Measurements from ENCODE around the gene CLEC5A.
"Not testable (repeated sequence)": the region's sequence is repeated elsewhere in the genome, so short reads cannot be mapped to it uniquely, and the experiment has no call there.

Gene CLEC5A

DNA sequence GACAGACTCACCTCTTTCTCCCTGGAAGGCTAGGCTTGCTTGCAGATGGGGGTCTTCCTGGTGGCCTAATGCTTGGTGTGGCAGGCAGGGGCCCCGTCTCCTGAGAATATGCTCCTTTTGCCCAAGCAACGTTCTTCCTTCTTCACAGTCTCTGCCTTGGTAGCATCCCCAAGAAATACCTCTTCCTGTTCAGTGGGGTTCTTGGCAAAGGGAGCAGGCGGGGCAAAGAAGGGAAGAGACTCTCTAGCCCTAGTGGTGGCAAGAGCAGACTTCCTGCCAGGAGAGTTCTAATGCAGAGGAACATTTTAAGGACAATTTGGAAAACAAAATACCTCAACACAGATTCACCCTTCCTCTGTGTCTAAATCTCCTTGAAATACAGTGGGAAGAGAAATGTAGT, at the start of gene CLEC5A:
CLEC5A (minus strand) TSS at position 179 of the 400 bp plus-strand sequence. CDS start 682 bp downstream, outside the sequence.
- no peak for DNase-seq (ENCODE audit: low read depth in 3 of 3)

DNA sequence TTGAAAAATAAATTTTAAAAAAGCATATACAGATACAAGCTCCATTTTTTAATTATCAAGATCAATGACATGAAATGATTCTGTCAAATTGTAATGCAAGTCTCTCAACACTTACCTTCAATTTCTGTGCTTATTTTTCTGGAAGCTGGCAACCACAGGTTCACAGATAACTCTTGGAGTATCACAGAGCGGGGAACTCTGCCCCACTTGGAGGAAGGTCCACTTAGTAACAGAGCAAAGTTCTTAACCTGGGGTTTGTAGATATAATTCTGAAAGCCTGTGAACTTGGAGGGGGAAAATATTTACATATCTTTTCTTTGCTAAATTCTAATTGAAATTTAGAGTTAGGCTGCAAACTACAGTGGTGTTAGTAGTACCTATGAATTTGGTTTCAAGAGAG, 46.6 kb upstream of the CLEC5A start:
- DNase-seq (ENCODE audit: low read depth in 3 of 3): no peak

DNA sequence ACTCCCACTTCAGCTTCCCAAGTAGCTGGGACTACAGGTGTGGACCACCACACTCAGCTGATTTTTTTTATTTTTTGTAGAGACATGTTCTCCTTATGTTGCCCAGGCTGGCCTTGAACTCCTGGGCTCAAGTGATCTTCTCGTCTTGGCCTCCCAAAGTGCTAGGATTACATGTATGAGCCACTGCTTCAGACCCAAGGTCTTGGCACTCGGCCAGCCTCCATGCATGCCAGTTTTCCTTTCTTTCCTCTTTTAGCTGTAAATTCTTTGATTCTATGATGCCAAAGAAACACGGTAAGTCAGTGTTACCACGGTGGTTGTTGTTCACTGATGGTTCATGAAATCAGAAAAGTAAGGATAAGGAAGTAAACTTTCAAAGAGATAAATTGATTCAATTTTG, 45.9 kb upstream of the CLEC5A start:
- DNase-seq (ENCODE audit: low read depth in 3 of 3): no peak

DNA sequence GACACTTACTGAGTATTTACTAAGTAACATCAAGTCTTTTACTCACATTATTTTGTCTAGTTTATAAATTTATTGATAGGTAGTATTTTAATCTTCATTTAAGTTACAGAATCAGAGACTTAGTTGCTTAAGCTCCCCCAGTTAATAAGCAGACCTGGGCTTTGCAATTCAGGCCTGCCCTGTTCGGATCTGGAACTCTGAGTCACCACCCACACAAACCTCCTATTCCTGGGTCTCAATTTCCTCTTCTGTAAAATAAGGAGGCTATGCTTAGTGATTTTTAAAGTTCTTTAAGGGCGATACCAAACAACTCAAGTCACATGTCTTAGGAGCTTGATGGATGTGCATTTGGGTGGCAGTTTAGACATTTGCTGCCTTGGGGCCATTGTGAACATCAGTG, 45.4 kb upstream of the CLEC5A start:
- DNase-seq (ENCODE audit: low read depth in 3 of 3): no peak

DNA sequence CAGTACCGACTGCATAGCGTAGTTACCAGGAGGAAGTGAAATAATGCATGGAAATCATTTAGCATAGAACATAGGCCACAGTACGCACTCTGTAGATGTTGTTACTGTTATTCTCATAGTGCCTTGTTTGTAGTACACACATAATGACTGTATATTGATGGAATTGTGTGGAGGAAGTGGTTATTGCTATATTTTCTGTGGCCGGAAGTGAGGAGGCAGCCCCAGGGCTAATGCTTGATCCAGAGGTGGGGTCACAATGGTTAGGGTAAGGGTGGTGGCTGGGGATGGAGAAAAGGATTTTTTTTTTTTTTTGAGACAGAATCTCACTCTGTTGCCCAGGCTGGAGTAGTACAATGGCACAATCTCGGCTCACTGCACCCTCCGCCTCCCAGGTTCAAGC, 44.4 kb upstream of the CLEC5A start:
- DNase-seq (ENCODE audit: low read depth in 3 of 3): no peak

DNA sequence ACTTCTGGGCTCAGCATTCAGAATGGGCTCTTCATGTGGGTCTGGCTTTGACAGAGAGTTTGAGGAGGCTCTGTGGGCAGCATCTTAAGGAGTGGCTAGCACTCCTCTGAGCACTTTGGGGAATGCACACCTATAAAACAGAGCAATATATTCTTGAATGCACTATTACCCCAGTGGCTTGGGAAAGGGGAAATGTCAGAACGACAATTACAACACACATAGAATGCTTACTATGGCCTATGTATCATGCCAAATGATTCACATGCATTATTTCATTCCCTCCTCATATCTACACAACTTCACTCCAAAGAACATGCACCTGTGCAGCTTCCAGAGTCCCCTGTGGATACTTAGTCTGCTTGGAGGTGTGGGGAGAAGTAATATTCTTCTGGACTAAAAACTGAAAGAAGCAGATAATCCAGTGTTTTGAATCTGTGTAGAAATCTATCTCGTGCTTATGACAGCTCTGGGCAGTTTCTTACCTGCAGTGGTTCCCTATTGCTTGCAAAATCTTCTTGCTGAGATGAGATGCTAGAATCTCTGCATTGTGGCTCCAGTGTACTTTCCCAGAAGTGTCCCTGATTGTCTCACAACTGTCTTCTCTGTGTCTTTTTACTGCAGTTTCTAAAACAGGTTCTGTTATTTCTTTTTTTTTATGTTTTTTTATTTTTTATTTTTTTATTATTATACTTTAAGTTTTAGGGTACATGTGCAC, 43.4 kb upstream of the CLEC5A start:
- no peak for DNase-seq (ENCODE audit: low read depth in 3 of 3)

DNA sequence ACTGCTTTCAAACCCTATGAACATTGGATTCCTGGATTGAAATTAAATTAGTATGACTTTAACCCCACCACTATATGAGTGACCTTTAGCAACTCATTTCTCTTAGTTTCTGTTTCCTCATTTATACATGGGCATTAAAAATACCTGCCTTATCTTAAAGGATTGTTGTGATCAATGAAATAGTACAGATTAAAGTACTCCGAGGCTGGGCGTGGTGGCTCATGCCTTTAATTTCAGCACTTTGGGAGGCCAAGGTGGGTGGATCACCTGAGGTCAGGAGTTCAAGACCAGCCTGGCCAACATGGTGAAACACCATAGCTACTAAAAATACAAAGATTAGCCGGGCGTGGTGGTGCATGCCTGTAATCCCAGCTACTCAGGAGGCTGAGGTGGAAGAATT, 41.0 kb upstream of the CLEC5A start:
- not testable (repeated sequence) for DNase-seq (ENCODE audit: low read depth in 3 of 3)

DNA sequence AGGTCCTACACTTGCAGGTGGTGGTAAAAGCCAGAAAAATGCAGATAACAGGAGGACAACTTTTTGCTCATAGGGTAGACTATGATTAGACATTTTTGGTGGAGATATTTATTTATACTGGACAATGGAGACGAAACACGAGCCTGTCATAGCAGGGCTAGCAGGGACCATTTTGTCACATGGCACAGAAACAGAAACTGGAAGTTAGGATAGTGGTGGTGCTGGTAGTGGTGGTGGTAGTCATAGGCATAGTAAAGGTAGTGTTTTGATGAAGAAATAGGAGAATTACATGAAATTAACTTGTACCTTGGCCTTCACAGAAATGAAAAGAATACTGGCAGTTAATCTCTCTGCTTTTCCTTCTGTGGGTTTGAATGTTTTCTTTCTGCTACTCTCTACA, 40.1 kb upstream of the CLEC5A start:
- DNase-seq (ENCODE audit: low read depth in 3 of 3): no peak

DNA sequence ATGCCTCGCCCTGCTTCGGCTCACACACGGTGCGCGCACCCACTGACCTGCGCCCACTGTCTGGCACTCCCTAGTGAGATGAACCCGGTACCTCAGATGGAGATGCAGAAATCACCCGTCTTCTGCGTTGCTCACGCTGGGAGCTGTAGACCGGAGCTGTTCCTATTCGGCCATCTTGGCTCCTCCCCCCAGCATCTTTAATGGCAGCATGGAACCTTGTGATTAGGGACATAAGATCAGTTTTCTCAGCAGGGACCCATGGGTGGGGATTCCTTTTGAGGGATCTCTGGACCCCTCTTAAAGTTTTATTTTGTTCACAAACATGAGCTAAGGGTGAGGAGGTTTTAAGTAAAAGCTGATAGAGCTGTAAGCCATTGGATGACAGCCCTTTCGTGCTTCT, 39.2 kb upstream of the CLEC5A start:
- DNase-seq (ENCODE audit: low read depth in 3 of 3): not testable (repeated sequence)

DNA sequence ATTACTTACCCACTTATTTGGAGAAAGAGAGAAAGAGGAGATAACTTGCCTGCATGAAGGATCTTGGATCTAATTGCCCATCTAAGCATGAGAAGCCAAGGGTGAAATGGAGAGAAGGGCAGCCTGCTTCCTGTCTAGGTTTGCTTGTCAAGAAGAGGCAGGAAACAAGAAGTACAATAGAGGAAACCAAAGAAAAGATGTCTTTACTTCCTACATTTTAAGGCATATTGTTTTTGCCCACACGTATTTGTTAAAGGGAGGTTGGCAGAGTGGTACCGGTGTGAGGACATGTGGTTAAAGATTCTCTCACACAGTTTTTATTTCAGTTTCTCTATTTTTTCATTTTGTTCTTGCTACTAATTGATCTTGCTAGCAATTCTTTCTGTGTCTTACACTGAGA, 32.8 kb upstream of the CLEC5A start:
- no peak for DNase-seq (ENCODE audit: low read depth in 3 of 3)

DNA sequence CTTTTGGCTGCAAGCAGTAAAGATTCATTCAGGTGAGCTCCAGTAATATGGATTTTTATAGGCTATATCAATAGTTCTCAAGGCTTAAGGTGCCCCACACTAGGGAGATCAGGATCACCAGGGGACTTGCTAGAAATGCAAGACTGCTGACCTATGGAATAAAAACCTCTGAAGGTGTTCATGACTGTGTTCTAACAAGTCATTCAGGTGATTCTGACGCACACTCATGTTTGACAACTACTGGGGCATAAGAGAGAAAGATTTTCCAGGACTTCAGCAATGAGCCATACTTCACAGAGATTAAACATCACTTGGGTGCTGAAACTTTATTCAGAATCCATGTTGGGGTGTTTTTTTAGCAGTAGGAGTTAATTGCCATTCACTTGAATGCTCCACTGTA, 31.6 kb upstream of the CLEC5A start:
- no peak for DNase-seq (ENCODE audit: low read depth in 3 of 3)

DNA sequence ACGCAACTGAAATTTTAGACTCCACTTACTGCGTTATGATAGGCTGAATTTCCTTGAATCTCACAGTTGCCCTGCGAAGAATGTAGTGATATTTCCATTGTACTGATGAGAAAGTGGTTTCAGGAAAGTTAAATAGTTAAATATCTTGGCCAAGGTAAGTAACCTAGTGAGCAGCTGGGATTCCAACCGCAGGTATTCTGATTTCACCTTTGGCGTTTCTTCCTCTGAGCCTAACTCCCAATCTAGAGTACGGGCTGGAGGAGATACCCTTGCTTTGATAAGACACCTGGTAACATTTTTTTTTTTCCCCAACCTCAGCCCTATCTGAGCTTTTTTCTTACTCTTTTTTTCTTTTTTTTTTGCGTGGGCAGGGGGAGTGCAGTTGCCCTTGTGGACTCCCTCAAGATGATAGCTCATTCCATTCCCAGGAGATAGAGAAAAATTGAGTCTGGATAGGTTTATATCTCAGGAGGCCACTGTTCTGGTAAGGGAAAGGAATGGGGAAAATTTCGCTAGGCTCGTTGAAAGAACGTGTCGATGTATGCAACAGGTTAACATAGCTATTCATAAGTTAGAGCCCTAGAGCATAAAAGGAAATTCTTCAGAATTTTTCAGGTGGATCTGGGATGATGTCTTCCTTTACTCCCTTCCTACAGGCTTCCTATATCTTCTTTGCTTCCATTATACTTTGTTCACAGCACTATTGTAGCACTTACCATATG, 29.9 kb upstream of the CLEC5A start:
- no peak for DNase-seq (ENCODE audit: low read depth in 3 of 3)

DNA sequence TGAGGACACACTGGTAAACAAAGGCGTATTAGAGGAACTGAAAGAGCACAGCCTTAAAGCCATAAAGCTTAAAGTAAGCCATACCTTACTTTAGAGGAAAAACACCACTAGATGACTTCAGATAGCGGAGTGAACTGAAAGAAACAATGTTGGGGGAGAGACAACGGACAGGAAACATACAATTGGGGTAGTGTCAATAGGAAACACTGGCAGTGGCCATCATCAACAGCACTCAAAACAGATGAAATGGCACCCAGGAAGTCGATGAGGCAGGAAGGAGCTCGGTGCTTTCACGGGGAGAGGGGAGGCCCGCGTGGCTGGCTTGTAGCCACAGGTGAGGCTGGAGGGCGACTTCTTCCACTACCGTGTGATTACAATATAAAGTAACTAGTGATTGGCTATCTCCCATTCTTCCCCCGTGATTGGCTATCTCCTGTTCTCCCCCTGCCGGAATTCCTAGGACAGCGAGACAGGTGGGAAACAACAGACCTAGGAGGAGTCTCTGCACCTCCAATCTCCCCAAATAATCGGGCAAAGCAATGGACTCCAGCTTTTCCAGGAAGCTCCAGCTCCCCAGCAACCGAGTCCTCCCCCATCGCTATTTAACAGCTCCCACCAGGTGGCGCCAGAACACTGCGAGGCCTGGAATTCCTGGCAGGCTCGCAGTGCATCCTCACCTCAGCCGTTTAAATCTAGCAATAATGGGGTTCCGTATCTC, 29.2 kb upstream of the CLEC5A start:
- DNase-seq (ENCODE audit: low read depth in 3 of 3): peak; percentile 39 to 71 (median 43)

DNA sequence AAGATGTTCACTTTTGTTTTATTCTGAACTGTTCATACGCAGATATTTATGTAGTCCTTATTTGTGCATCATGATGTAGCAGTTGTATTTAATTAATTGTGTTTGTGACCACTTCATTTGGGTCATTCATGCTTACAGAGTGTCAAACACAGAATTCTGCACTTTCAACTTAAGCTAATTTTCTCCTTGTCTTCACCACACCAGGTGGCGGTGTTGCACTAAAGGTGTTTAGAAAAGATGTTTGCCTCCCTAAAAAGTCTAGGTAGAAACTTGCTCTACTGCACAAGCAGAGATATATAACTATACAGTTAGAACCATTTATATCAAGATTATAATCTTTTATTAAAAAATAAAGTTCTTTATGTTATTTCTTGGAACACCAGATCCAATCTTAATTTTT, 28.1 kb upstream of the CLEC5A start:
- DNase-seq (ENCODE audit: low read depth in 3 of 3): peak in 1 of 3 experiments; percentile 2

DNA sequence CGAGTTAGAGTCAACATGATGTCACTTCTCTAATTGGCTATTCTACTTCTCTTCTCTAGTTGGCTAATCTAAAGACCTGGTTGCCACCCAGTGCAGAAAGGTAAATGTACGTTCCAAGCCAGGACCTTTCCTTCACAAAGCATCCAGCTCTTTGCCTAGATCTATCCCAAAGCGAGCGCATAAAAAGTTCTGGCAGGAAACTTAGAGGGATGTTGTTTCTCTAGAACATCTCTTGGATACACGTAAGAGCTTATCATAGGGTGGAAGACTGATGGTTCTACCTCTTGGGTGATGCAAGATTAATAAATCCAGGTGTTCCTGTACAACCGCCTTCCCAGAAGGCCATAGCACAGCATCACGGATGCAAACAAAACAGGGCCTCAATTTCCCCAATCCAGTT, 26.9 kb upstream of the CLEC5A start, which contains the start of gene TAS2R38:
TAS2R38 (minus strand) TSS at position 101 of the 400 bp plus-strand sequence; CDS start at position 17, 84 bp downstream.
- no peak for DNase-seq (ENCODE audit: low read depth in 3 of 3)

DNA sequence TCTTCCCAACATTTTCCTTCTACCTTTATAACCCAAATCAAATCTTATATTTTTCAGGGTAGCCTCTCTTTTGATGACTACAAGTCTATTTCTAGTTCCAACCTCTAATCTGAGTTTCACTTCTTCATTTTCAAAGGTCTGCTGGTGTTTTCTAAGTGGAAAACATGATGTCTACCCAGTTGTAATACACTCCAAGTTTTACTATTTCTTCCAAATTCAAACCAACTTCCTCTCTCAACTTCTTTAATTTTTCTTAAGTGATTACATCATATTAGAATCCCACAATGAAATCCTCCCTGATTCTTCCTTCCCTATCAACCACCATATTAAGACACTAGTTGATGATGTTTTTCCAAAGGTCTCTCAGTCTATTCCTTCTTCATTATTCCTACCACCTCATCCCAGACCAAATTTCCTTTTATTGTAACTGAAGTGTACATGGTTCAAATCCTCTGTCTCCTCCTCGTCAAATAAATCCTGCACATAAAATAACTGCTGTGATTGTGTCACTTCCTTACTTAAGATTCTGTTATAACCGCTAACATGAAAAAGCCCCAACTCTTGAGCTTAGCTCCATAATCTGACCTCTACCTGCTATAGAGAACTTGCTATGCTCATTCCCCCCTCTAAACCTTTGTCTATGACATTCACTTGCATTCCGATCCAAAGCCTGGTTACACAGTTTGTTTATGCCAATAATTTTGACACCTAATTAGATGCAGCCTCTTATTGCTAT, 14.1 kb upstream of the CLEC5A start:
- DNase-seq (ENCODE audit: low read depth in 3 of 3): no peak

DNA sequence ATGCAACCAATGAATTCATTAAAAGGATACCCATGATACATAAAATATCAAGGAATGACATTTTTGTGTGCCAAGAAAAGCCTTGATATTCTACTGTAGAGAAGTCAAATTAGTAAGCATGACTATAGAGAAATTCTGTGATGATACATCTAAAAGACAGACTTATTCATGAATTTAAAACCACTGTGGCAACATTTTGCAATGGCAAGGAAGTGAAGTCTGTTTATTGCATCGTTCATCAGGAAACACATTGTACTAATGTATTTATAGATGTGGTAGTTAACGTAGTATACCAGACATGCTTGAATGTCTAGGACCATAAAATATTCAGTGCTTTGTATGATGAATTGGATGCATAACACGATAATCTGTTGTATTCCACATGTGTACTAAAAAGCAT, 9.3 kb upstream of the CLEC5A start:
- no peak for DNase-seq (ENCODE audit: low read depth in 3 of 3)

DNA sequence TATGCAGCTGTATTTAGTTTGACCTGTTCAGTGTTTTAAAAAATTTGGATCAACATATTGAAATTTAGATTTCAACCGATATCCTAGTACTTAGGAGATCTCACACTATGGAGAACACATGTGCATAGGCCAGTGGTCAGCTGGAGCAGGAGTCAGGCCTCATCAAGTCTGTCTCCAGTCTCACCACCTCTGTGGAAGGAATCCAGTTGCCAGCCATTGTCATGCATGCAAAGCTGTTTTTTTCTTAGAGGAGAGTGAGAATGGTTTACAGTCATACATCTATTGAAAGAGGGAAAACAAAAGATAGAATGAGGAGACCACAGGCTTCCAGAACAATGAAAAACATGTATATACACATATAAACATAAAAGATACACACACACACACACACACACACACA, 7.6 kb upstream of the CLEC5A start:
- no peak for DNase-seq (ENCODE audit: low read depth in 3 of 3)

DNA sequence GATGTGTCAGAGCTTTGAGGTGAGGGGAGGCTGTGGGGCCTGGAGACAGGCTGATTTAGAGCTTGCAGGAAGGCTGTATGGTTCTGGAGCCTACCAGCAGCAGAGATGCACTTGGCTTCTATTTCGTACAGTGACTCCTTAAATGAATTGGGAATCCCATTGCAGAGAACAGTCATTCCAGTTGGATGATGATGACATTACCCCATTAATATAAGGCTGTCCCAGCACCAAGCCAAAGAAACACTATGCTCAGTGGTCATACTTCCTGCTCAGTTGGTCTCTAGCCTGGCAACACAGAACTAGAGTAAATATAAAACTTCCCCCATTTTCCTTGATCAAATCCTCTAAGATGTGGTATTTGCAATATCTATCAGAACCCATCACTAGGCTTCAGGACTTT, 5.7 kb upstream of the CLEC5A start:
- no peak for DNase-seq (ENCODE audit: low read depth in 3 of 3)

DNA sequence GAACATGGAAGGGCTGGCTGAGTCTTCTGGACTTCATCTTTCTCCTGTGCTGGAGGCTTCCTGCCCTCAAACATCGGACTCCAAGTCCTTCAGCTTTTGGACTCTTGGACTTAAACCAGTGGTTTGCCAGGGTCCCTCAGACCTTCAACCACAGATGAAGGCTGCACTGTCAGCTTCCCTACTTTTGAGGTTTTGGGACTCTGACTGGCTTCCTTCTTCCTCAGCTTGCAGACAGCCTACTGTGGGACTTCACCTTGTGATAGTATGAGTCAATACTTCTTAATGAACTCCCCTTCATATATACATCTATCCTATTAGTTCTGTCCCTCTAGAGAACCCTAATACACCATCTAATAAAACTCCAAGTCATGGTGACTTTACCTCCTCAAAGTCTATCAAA, 4.0 kb upstream of the CLEC5A start:
- DNase-seq (ENCODE audit: low read depth in 3 of 3): no peak

DNA sequence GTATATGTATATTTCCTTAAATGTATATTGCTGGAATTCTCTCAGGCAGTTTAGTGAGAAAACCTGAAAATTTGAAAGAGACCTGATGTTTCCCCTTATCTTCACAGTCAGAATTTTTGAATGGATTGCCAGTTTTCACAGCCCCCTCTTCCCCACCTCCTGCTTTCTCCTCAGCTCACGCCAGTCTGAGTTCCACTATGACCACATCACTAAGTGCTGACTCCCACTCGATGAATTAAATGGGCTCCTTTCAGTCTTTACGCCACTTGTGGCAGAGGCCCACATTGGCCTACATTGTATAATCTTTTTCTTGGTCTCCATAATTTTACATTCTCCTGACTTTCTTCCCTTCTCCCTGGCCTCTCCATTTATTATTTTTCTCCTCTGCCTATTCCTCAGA, 3.1 kb upstream of the CLEC5A start:
- DNase-seq (ENCODE audit: low read depth in 3 of 3): no peak

DNA sequence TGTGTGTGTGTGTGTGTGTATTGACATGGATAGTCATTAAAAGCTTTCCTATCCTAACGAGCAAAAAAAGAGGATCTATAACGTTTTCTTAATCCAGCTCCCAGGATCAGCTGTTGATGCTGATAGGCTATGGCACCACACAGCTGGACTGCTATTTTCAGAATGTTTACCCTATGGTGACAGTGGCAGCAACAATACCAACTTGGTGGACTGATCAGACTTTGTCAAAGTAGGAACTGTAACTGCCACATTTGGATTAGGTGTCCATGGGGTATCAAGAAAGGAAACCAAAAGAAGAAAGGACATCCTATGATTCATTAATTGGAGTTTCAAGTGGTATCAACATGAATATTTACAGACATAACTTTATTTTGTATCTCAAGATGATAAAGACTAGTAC, 2.7 kb upstream of the CLEC5A start:
- DNase-seq (ENCODE audit: low read depth in 3 of 3): no peak

Measured in stimulated activated CD4-positive, alpha-beta T cell treated with anti-CD3 and anti-CD28 coated beads, TNF-alpha, amount 100 ng/mL, for 24 hours (primary cell).